Choroid plexus epithelial cell (primary cell): ENCODE results near the gene APBB2.

Experiments used
- DNase-seq: peaks from one replicate; pipeline ENCODE4 v3.0.0-alpha.2; 2010; ENCODE audit warnings: low read depth
- H3K4me3 ChIP-seq: 2 replicates; pipeline ENCODE4 v1.5.1; 2011; ENCODE audit warnings: low read depth, mild to moderate bottlenecking, control low read depth, low read length, moderate library complexity
- CTCF ChIP-seq: conservative IDR thresholded peaks from 2 replicates; pipeline ENCODE4 v1.5.1; 2011; ENCODE audit warnings: low read depth, mild to moderate bottlenecking, control low read depth, inconsistent platforms, low read length, moderate library complexity

APBB2 gene

GRCh38 chr4:41204400-41204978 is 9.9 kb downstream of the APBB2 start:
- peak; percentile 86 for DNase-seq
- no peak for TF ChIP-seq CTCF
- no peak overlapping the region for H3K4me3 ChIP-seq

- H3K4me3 ChIP-seq, result no peak overlapping the region
- no peak for TF ChIP-seq CTCF
- no peak for DNase-seq
Observed at GRCh38 chr4:41203841-41204240, 10.5 kb downstream of the APBB2 start.

GRCh38 chr4:41202820-41203568 is 11.3 kb downstream of the APBB2 start:
- no peak overlapping the region for H3K4me3 ChIP-seq

GRCh38 chr4:41202356-41202755 is 12.0 kb downstream of the APBB2 start:
- no peak for TF ChIP-seq CTCF
- DNase-seq, result no peak
- H3K4me3 ChIP-seq, result no peak overlapping the region

More at GRCh38 chr4:41202820-41203568, 11.3 kb downstream of the APBB2 start:
- DNase-seq, result peak; percentile 72
- no peak for TF ChIP-seq CTCF

GRCh38 chr4:41200486-41201017 is 13.8 kb downstream of the APBB2 start:
- TF ChIP-seq CTCF, result peak; percentile 43
- H3K4me3 ChIP-seq, result no peak overlapping the region
- no peak for DNase-seq

- H3K4me3 ChIP-seq, result no peak overlapping the region
- DNase-seq, result no peak
- TF ChIP-seq CTCF, result no peak
Observed at GRCh38 chr4:41199788-41200187, 14.6 kb downstream of the APBB2 start.

GRCh38 chr4:41197996-41198395 is 16.3 kb downstream of the APBB2 start:
- no peak overlapping the region for H3K4me3 ChIP-seq
- DNase-seq, result no peak
- TF ChIP-seq CTCF, result no peak
